HS-27A (cell line): ENCODE data around the gene IZUMO4.

Experiments used
- DNase-seq: peaks from one replicate; pipeline ENCODE4 v3.0.0-alpha.2; 2012; ENCODE audit warnings: low read depth, missing footprints

IZUMO4 gene

DNA sequence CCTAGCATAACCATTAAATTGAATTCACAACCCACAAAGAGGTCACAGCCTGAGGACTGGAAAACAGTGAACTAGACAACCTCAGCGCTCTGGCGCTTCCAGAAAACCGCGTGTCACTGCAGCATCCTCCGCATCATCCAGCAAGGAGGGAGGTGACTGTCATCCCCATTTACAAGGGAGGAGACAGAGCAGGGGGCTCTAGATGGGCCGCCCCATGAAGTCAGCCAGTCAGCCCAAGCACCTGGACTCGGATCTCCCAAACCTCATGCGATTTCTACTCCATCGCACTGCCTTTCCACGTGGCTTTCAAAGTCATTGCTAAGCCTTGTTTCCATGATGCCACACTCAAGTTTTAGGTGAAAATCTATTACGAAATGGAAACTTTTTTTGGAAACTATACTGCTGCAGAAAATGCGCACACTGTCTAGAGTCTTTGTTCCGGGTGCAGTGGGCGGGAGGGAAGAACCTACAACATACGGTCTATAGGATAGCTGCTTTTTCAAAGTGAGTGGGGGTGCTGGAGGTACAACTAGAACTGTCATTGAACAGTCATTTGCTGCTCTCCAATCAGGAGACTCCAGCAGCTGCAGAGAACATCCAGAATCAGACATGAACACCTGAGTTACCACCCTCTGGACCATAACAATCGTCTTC, 51.9 kb downstream of the IZUMO4 start:
- no peak for DNase-seq
